GM12892 (cell line): ENCODE measurements around the gene SKA2.
A peak's percentile ranks its signal among the peaks of the same experiment; 100 is the strongest.
"Not testable (repeated sequence)": the region's sequence is repeated elsewhere in the genome, so short reads cannot be mapped to it uniquely, and the experiment has no call there.

ENCODE experiments used
- DNase-seq: peaks from one replicate; pipeline ENCODE4 v3.0.0; 2011; ENCODE audit not compliant: insufficient read length
- FAIRE-seq: peaks from 2 replicates; lab custom pipeline; 2011; peaks lifted over from hg19 to GRCh38; lab: Jason Lieb, UNC
- POLR2A ChIP-seq: IDR thresholded peaks from 2 replicates; pipeline ENCODE4 v1.6.1; 2011; ENCODE audit warnings: low read depth, low read length, control low read depth
- POLR2AphosphoS5 ChIP-seq: IDR thresholded peaks from 2 replicates; pipeline ENCODE4 v1.6.1; 2011; ENCODE audit warnings: low read depth, low read length, control low read depth
- TAF1 ChIP-seq: IDR thresholded peaks from 2 replicates; pipeline ENCODE4 v1.6.1; 2011; ENCODE audit warnings: low read depth, mild to moderate bottlenecking, control low read depth, low read length, borderline replicate concordance

Gene SKA2

GRCh38 chr17:59149841-59150511 is 5.0 kb downstream of the SKA2 start:
- TF ChIP-seq POLR2AphosphoS5 (no peak), TAF1 (no peak), POLR2A (no peak)
- FAIRE-seq (no peak), DNase-seq (no peak)

- FAIRE-seq, result no peak
- TF ChIP-seq TAF1 (no peak), POLR2AphosphoS5 (no peak), POLR2A (no peak)
- no peak for DNase-seq
Measured at GRCh38 chr17:59149051-59149450, 5.9 kb downstream of the SKA2 start.

DNA sequence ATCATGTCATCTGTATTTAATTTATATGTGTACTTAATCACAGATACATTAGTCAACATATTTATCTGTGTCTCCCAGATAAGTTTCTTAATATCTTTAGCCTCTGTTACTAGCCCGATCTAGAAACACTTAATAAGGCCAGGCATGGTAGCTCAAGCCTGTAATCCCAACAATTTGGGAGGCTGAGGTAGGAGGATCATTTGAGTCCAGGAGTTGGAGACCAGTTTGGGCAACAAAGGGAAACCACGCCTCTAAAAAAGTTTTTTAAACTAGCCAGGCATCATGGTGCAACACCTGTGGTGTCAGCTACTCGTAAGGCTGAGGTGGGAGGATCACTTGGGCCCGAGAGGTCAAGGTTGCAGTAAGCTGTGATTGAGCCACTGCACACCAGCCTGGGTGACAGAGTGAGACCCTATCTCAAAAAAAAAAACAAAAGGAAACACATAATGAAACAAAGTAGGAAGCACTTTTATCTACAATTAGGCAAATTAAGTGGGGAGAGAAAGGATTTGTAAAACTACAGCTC is 9.4 kb downstream of the SKA2 start:
- FAIRE-seq, result no peak
- DNase-seq, result no peak
- TF ChIP-seq POLR2A (no peak), POLR2AphosphoS5 (no peak), TAF1 (no peak)

GRCh38 chr17:59141860-59142259 is 13.1 kb downstream of the SKA2 start:
- TF ChIP-seq POLR2A (no peak), TAF1 (no peak), POLR2AphosphoS5 (no peak)
- no peak for FAIRE-seq
- no peak for DNase-seq

DNA sequence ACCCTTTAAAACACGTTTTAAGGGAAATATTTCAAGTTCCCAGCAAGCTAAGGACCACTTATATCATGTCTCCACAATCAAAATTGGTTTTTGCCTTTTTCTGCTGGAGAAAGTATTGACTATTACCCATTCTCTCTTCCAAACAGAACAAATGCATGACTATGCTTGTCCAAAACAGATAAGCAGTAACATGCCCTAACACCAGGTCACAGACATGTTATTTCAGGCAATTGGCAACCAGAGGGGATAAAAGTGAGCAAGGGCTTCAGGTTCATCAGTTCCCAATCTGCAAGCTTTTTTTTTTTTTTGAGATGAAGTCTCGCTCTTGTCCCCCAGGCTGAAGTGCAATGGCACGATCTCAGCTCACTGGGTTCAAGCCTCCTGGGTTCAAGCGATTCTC is 15.0 kb downstream of the SKA2 start:
- TF ChIP-seq TAF1, result no peak
- TF ChIP-seq POLR2A, result no peak
- no peak for DNase-seq
- no peak for FAIRE-seq

DNA sequence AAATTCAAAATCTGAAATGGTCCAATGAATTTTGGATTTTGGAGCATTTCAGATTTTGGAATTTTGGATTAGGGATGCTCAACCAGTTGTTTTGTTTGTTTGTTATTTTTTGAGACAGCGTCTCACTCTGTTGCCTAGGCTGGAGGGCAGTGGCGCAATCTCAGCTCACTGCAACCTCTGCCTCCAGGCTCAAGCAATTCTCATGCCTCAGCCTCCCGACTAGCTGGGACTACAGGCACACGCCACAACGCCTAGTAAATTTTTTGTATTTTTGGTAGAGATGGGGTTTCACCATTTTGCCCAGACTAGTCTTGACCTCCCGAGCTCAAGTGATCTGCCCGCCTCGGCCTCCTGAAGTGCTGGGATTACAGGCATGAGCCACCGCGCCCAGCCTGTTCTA is 16.6 kb downstream of the SKA2 start:
- DNase-seq, FAIRE-seq: not testable (repeated sequence)

GRCh38 chr17:59131131-59131530 is 23.9 kb downstream of the SKA2 start:
- no peak for FAIRE-seq
- no peak for DNase-seq
- TF ChIP-seq TAF1, result no peak

- no peak for FAIRE-seq
- TF ChIP-seq POLR2A, result no peak
- TF ChIP-seq POLR2AphosphoS5, result no peak
- TF ChIP-seq TAF1, result no peak
Measured at GRCh38 chr17:59129814-59130213, 25.2 kb downstream of the SKA2 start.

DNA sequence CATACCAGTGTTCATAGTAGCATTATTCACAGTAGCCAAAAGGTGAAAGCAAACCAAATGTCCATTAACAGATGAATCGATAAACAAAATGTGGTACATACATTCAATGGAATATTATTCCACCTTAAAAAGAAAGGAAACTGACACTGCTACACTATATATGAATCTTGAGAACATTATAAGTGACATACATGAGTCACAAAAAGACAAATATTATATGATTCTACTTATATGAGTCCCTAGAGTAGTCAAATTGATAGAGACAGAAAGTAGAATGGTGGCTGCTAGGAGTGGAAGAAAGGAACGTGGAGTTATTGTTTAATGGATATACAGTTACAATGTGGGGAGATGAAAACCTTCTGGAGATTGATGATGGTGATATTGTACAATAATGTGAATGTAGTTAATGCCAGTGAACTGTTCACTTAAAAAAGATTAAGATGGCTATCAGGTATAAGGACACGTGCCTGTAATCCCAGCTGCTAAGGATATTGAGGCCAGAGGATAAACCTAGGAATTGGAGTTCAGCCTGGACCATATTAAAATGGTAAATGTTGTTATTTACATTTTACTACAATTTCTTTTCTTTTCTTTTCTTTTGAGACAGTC is 28.1 kb downstream of the SKA2 start:
- no peak for FAIRE-seq
- DNase-seq, result no peak
- TF ChIP-seq TAF1 (no peak), POLR2AphosphoS5 (no peak), POLR2A (no peak)

More at GRCh38 chr17:59129814-59130213, 25.2 kb downstream of the SKA2 start:
- no peak for DNase-seq

DNA sequence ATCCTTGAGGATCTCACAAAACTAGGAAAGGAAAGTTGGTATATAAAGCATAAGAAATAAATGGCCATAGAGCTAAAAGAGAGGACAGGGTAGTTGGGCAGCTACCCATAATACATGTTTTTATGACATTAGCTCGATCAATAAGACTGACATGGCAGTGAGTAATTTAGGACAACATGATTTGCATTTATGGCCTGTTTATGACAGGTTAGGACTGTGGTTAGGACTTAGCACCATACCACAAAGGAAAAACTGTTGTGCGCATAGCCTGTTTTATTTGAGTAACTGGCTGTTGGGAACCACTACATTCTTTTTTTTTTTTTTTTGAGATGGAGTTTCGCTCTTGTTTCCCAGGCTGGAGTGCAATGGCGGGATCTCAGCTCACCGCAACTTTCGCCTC is 30.3 kb downstream of the SKA2 start:
- FAIRE-seq (peak; percentile 17), DNase-seq (no peak)
- TF ChIP-seq TAF1 (no peak), POLR2AphosphoS5 (no peak), POLR2A (no peak)

- DNase-seq, result no peak
- TF ChIP-seq TAF1 (no peak), POLR2A (no peak), POLR2AphosphoS5 (no peak)
- no peak for FAIRE-seq
Measured at GRCh38 chr17:59121901-59122480, 33.0 kb downstream of the SKA2 start.

DNA sequence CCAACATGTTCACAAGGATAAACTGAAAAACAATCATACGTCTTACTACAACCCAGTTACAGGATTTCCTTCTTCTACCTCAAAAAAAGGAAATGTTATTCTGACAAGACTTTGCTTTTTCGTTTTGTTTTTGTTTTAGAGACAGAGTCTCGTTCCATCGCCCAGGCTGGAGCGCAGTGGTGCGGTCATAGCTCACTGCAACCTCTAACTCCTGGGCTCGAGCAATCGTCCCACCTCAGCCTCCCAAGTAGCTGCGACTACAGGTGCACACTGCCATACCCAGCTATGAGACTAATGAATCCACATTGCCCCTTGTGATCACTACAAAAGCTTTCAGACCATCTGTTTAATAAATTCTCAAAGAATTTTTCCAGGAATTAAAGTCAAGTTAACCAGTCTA is 39.5 kb downstream of the SKA2 start:
- TF ChIP-seq POLR2A (no peak), TAF1 (no peak), POLR2AphosphoS5 (no peak)
- no peak for FAIRE-seq
- no peak for DNase-seq
